Muscle layer of duodenum (tissue), 2 donors: ENCODE results near the gene ULK4.
"Not testable (repeated sequence)": the region's sequence is repeated elsewhere in the genome, so short reads cannot be mapped to it uniquely, and the experiment has no call there.

Experiments
- H3K27ac ChIP-seq: one replicate; pipeline ENCODE4 v1.7.0; 2013; ENCODE audit warnings: mild to moderate bottlenecking, low read length
- H3K27me3 ChIP-seq: one replicate; pipeline ENCODE4 v1.7.0; 2013; ENCODE audit warnings: low read depth, mild to moderate bottlenecking, control low read depth, low read length
- H3K36me3 ChIP-seq, 2 donors: one replicate each; pipeline ENCODE4 v1.7.0; 2013; ENCODE audit warnings: low read length in 2 of 2, control low read depth in 1 of 2, mild to moderate bottlenecking in 1 of 2; ENCODE audit not compliant: insufficient read depth in 2 of 2, control insufficient read depth in 1 of 2
- H3K4me1 ChIP-seq, 2 donors: one replicate each; pipeline ENCODE4 v1.7.0; 2013; ENCODE audit warnings: low read length in 2 of 2, mild to moderate bottlenecking in 2 of 2, control low read depth in 1 of 2, moderate library complexity in 1 of 2; ENCODE audit not compliant: insufficient read depth in 2 of 2, control insufficient read depth in 1 of 2
- H3K4me3 ChIP-seq, 2 donors: one replicate each; pipeline ENCODE4 v1.7.0; 2013; ENCODE audit warnings: low read length in 2 of 2, low read depth in 1 of 2, mild to moderate bottlenecking in 1 of 2
- H3K9me3 ChIP-seq, 2 donors: one replicate each; pipeline ENCODE4 v1.7.0; 2013; ENCODE audit warnings: low read length in 2 of 2, control low read depth in 1 of 2, mild to moderate bottlenecking in 1 of 2; ENCODE audit not compliant: control insufficient read depth in 1 of 2
- donor health status: healthy.

Gene ULK4

DNA sequence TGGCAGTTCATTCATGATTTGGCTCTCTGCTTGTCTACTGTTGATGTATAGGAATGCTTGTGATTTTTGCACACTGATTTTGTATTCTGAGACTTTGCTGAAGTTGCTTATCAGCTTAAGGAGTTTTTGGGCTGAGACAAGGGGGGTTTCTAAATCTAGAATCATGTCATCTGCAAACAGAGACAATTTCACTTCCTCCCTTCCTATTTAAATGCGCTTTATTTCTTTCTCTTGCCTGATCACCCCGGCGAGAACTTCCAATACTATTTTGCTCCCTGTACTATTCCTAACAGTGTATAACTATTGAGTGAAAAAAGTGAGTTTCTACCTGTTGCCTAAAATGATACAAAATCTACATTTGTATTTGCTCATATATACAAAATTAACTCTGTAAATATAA, 128.3 kb downstream of the ULK4 start:
- H3K4me3 ChIP-seq, result no peak overlapping the region
- H3K9me3 ChIP-seq, result no peaks in the 10 kb centered on the region
- H3K27ac ChIP-seq, result no peak overlapping the region
- no peaks in the 10 kb centered on the region for H3K27me3 ChIP-seq
- H3K4me1 ChIP-seq, result no peaks in the 10 kb centered on the region
- no peaks in the 10 kb centered on the region for H3K36me3 ChIP-seq

DNA sequence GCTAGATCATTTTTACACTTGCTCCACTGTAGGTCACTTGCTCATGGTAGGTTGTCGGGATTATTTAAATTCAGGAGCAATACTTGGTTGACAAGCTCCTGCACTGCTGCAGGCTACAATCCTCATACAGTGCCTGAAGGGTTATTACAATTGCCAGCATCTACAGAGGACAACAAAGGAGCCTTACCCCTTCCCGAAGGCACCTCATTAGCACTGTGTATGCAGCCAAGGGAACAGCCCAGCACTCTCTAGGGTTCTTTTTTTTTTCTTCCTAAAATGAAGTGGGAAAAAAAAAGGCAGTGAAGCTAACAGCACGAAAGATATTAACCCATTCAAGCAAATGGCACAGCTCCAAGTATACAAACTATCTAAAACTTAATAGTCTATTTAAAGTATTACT, 142.7 kb downstream of the ULK4 start:
- H3K9me3 ChIP-seq, result no peaks in the 10 kb centered on the region
- no peak overlapping the region for H3K4me3 ChIP-seq
- no peak overlapping the region for H3K27ac ChIP-seq
- no peaks in the 10 kb centered on the region for H3K4me1 ChIP-seq
- no peaks in the 10 kb centered on the region for H3K36me3 ChIP-seq
- H3K27me3 ChIP-seq, result no peaks in the 10 kb centered on the region

DNA sequence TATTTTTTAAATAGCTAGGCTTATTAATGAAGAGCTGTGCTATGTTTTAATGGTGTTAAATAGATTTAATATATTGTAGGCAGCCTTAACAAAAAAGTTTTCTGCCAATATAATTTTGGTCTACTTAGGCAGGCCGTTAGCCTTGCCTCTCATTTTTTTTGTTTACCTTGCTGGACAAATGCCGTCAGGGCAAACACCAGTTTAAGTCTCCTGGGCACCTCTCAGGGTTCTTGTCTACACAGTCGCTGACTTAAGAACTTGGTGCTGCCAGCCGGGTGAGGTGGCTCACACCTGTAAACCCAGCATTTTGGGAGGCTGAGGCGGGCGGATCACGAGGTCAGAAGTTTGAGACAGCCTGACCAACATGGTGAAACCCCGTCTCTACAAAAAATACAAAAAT, 153.3 kb downstream of the ULK4 start:
- H3K36me3 ChIP-seq, result no peaks in the 10 kb centered on the region
- no peak overlapping the region for H3K27ac ChIP-seq
- H3K4me3 ChIP-seq, result no peak overlapping the region
- H3K27me3 ChIP-seq, result no peaks in the 10 kb centered on the region
- H3K9me3 ChIP-seq, result peaks cover 0 to 3% of the 10 kb centered on the region in 2 donors
- no peaks in the 10 kb centered on the region for H3K4me1 ChIP-seq

DNA sequence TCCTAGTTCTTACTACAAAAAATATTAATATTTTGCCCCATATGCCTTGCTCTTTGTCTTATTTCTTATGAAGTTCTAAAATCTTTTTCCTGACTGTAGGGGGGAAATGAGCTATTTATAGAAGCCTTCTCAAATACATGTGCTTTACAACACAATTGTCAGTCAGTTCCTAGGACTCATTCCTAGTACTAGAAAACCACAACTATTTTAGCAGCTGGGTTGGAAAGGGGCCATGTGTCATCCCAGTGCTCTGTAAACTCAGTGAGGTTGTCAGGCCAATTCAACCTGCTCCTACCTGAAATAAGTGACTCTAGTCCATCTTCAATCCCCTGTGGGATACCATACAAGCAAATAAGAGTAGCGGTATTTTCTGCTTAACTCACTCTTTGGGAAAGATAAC, 153.8 kb downstream of the ULK4 start:
- H3K27ac ChIP-seq, result no peak overlapping the region
- no peaks in the 10 kb centered on the region for H3K27me3 ChIP-seq
- H3K9me3 ChIP-seq, result peaks cover 0 to 3% of the 10 kb centered on the region in 2 donors
- H3K4me1 ChIP-seq, result no peaks in the 10 kb centered on the region
- H3K36me3 ChIP-seq, result no peaks in the 10 kb centered on the region
- H3K4me3 ChIP-seq, result no peak overlapping the region

DNA sequence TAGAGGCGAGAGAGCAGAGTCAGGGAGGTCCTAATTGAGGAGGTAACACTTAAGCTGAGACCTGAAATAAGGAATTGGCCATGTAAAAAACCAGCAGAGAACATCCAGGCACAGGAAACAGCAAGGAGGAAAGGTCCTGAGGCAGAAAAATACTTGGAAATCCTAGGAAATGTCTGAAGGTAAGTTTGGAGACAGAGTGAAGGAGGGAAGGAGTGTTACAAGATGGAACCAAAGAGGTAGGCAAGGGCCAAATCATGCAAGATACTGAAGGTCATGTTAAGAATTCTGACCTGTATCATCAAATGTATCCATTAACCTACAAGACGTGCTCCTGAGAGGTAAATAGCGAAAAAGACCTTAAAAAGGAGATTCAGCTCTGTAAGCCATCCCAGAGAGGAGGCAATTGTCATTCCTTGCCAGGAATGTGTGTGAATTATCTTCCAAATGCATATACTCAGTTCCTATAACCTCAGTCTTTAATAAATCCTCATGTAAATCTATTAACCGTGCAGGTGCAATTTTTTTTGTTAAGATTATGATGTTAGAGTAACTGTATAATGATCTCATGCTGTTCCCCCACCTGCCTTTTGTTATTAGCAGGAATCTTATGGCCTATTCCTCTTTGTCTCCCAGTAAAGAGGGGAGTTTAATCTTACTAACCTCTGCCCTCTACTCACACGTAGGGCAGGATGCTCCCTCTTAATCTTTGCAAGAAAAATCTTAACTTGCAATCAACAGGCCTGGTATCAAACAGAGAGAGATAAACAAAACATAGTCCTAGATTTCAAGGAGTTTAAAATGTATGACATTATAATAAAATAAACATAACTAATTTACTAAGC, 166.9 kb downstream of the ULK4 start:
- Histone ChIP-seq H3K4me3 (no peak overlapping the region), H3K36me3 (no peaks in the 10 kb centered on the region), H3K27ac (no peak overlapping the region), H3K9me3 (no peaks in the 10 kb centered on the region), H3K27me3 (no peaks in the 10 kb centered on the region), H3K4me1 (no peaks in the 10 kb centered on the region)

DNA sequence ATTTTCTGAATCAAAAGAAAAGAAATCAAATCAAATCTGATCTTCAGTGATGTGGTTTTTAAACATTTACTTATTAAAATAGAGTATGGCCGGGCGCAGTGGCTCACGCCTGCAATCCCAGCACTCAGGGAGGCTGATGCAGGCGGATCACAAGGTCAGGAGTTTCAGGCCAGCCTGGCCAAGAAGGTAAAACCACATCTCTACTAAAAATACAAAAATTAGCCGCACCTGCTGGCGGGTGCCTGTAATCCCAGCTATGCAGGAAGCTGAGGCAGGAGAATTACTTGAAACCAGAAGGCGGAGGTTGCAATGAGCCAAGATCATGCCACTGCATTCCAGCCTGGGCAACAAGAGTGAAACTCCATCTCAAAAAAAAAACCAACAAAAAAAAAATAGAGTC, 169.1 kb downstream of the ULK4 start:
- Histone ChIP-seq H3K27ac (no peak overlapping the region), H3K4me1 (no peaks in the 10 kb centered on the region), H3K27me3 (no peaks in the 10 kb centered on the region), H3K9me3 (no peaks in the 10 kb centered on the region), H3K36me3 (peaks cover 0 to 4% of the 10 kb centered on the region in 2 donors), H3K4me3 (no peak overlapping the region)

DNA sequence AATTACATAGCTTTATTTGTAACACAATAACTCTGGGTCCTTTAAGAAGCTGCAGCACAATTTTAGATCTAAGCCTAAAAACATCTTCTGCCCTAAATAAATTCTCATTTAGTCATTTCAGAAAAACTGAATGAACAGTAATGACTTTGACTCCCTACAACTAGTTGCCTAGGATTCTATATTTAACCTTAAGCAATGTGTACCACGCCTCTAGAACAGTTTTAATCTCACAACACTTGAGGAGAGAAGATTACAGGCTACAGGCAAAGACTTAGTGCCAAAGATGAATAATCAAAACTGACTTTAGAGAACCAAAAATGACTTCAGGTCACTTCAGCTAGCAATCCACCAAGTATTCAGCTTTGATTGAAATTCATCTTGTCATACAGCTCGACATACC, 192.8 kb downstream of the ULK4 start:
- H3K4me1 ChIP-seq, result no peaks in the 10 kb centered on the region
- H3K27ac ChIP-seq, result no peak overlapping the region
- H3K36me3 ChIP-seq, result no peaks in the 10 kb centered on the region
- no peaks in the 10 kb centered on the region for H3K9me3 ChIP-seq
- no peaks in the 10 kb centered on the region for H3K27me3 ChIP-seq
- H3K4me3 ChIP-seq, result no peak overlapping the region

DNA sequence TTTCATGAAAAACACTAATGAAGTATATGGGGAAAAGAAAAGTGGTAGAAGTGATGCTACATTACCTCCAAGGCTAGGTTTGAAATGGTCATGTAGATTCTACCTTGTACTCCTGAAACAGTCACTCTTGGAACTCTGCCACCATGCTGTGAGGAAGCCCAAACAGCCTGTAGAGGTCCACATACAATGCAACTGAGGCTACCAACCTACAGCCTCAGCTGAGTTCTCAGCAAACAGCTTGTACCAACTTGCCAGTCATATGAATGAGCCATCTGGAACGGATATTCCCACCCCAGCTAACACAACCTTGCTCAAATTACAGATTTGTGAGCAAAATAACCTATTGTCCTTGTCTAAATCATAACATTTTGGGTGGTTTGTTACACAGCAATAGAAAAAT, 193.5 kb downstream of the ULK4 start:
- H3K27ac ChIP-seq, result no peak overlapping the region
- no peaks in the 10 kb centered on the region for H3K9me3 ChIP-seq
- H3K36me3 ChIP-seq, result no peaks in the 10 kb centered on the region
- no peak overlapping the region for H3K4me3 ChIP-seq
- H3K27me3 ChIP-seq, result no peaks in the 10 kb centered on the region
- no peaks in the 10 kb centered on the region for H3K4me1 ChIP-seq

DNA sequence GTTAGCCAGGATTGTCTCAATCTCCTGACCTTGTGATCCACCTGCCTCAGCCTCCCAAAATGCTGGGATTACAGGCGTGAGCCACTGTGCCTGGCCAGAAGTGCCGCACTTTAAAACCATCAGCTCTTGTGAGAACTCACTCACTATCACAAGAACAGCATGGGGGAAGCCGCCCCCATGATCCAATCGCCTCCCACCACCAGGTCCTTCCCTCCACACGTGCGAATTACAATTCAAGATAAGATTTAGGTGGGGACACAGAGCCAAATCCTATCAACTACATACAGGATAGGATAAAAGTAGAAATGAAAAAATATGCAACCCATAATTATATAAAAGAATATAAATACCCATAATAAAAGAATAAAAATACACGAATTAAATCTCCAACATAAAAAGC, 199.0 kb downstream of the ULK4 start:
- not testable (repeated sequence) for H3K27ac ChIP-seq, H3K36me3 ChIP-seq, H3K27me3 ChIP-seq, H3K4me3 ChIP-seq, H3K4me1 ChIP-seq, H3K9me3 ChIP-seq

DNA sequence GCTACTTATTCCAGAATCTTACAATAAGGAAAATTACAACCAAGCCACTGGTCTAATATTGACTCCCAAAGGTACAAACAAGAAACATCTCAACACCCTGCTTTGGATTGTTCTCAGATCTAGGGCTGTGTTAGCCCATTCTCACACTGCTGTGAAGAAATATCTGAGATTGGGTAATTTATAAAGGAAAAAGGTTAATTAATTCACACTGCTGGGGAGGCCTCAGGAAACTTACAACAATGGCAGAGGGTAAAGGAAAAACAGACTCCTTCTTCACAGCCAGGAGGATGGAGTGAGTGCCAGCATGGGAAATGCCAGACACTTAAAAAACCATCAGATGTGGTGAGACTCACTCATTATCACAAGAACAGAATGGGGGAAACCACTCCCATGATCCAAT, 208.3 kb downstream of the ULK4 start:
- Histone ChIP-seq H3K27me3 (no peaks in the 10 kb centered on the region), H3K36me3 (no peaks in the 10 kb centered on the region), H3K27ac (no peak overlapping the region), H3K9me3 (no peaks in the 10 kb centered on the region), H3K4me3 (no peak overlapping the region), H3K4me1 (no peaks in the 10 kb centered on the region)

DNA sequence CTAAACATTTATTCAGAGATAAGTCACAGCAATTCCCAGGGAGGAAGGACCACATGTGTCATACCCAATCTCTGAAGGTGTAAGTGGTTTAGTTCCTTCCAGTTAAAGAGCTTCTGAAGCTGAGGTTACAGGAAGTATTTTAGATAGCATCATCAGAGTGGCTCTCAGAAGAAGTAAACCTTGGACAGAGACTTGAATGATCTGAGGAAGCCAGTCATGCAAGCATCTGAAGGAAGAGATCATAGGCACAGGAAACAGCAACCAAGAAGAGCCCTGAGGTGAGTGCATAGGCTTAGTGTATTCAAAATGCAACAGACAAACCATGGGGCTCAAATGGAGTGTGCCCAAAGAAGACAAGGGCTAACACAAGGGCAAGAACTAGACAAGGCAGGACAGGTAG, 210.3 kb downstream of the ULK4 start:
- H3K9me3 ChIP-seq, result no peaks in the 10 kb centered on the region
- no peaks in the 10 kb centered on the region for H3K27me3 ChIP-seq
- no peak overlapping the region for H3K4me3 ChIP-seq
- H3K4me1 ChIP-seq, result no peaks in the 10 kb centered on the region
- H3K36me3 ChIP-seq, result no peaks in the 10 kb centered on the region
- no peak overlapping the region for H3K27ac ChIP-seq

DNA sequence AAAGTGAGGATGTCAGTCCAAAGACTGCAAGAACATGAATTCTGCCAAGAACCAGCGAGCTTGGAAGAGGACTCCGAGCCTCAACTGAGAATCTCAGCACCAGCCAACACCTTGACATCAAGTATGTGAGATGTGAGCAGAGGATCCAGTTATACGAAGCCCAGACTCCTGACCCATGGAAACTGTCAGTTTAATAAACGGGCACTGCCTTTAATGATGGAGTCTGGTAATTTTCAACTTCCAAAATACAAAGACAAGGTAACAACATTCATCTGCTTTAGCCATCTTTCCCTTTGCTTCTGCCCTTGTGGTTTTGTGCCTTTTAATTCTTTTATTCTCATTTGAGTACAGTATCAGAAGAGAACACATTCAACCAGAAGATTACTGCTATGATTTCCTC, 211.9 kb downstream of the ULK4 start:
- H3K27ac ChIP-seq, result no peak overlapping the region
- H3K4me3 ChIP-seq, result no peak overlapping the region
- H3K27me3 ChIP-seq, result no peaks in the 10 kb centered on the region
- no peaks in the 10 kb centered on the region for H3K36me3 ChIP-seq
- H3K9me3 ChIP-seq, result no peaks in the 10 kb centered on the region
- no peaks in the 10 kb centered on the region for H3K4me1 ChIP-seq
